Neural crest cell (in vitro differentiated cells): Measurements from ENCODE around the gene KRTAP10-4. TPM values are rescaled to one million over a fixed set of nuclear protein-coding genes. Genes with fewer than 3 reads are reported as not detected.
A peak's percentile ranks its signal among the peaks of the same experiment; 100 is the strongest.

Experiments
- DNase-seq: peaks from one replicate; pipeline ENCODE4 v3.0.0; 2021; ENCODE audit warnings: low read depth, mixed read lengths, low spot score
- H3K27ac Mint-ChIP-seq: one replicate; pipeline ENCODE4 v1.8.0; 2021; ENCODE audit warnings: mild to moderate bottlenecking, mixed read lengths; ENCODE audit not compliant: unreplicated experiment
- H3K27me3 Mint-ChIP-seq: 2 replicates; pipeline ENCODE4 v1.8.0; 2021; ENCODE audit warnings: low read depth, mild to moderate bottlenecking, mixed read lengths
- H3K36me3 Mint-ChIP-seq: 2 replicates; pipeline ENCODE4 v1.8.0; 2021; ENCODE audit warnings: low read depth, mild to moderate bottlenecking, mixed read lengths
- H3K4me1 Mint-ChIP-seq: 2 replicates; pipeline ENCODE4 v1.8.0; 2021; ENCODE audit warnings: mixed read lengths
- H3K4me3 Mint-ChIP-seq: one replicate; pipeline ENCODE4 v1.8.0; 2021; ENCODE audit warnings: mild to moderate bottlenecking, mixed read lengths
- H3K9me3 Mint-ChIP-seq: 2 replicates; pipeline ENCODE4 v1.8.0; 2021; ENCODE audit warnings: mixed read lengths
- CTCF ChIP-seq: fragments of 200-600 bp; sonication (generic); conservative IDR thresholded peaks from 2 replicates; pipeline ENCODE4 v1.5.0; 2021; ENCODE audit warnings: antibody characterized with exemption, mild to moderate bottlenecking
- total RNA-seq: library from RNA; stranded (reverse); gene quantifications from 2 replicates; pipeline ENCODE4 v1.2.1, GENCODE V29; 2021

KRTAP10-4 gene
- total RNA-seq, 1 donor from 2014 or later = not detected

GRCh38 chr21:44572959-44573583 lies 458 bp upstream of the KRTAP10-4 start:
- H3K4me3 Mint-ChIP-seq = no peak overlapping the region

GRCh38 chr21:44574457-44575306 lies 1.2 kb downstream of the KRTAP10-4 start:
- Mint-ChIP-seq H3K36me3 (peaks cover 11% of the 10 kb centered on the region), H3K27ac (no peak overlapping the region), H3K4me1 (no peaks in the 10 kb centered on the region), H3K4me3 (no peak overlapping the region), H3K9me3 (peaks cover 13% of the 10 kb centered on the region), H3K27me3 (peaks cover 2% of the 10 kb centered on the region)
- DNase-seq = no peak
- no peak for TF ChIP-seq CTCF

More at GRCh38 chr21:44572959-44573583, 458 bp upstream of the KRTAP10-4 start:
- peaks cover 8% of the 10 kb centered on the region for H3K36me3 Mint-ChIP-seq
- TF ChIP-seq CTCF = no peak
- no peaks in the 10 kb centered on the region for H3K4me1 Mint-ChIP-seq
- DNase-seq = no peak
- peaks cover 2% of the 10 kb centered on the region for H3K27me3 Mint-ChIP-seq
- peaks cover 11% of the 10 kb centered on the region for H3K9me3 Mint-ChIP-seq
- H3K27ac Mint-ChIP-seq = peak overlapping the region; percentile 43

GRCh38 chr21:44575307-44576024 lies 1.9 kb downstream of the KRTAP10-4 start:
- Mint-ChIP-seq H3K4me1 (no peaks in the 10 kb centered on the region), H3K27me3 (peaks cover 2% of the 10 kb centered on the region), H3K36me3 (peaks cover 10% of the 10 kb centered on the region), H3K4me3 (no peak overlapping the region), H3K9me3 (peaks cover 11% of the 10 kb centered on the region), H3K27ac (no peak overlapping the region)
- TF ChIP-seq CTCF = no peak
- DNase-seq = no peak

GRCh38 chr21:44576025-44576420 lies 2.5 kb downstream of the KRTAP10-4 start:
- peaks cover 11% of the 10 kb centered on the region for H3K9me3 Mint-ChIP-seq
- no peaks in the 10 kb centered on the region for H3K4me1 Mint-ChIP-seq
- no peak for DNase-seq
- H3K27ac Mint-ChIP-seq = no peak overlapping the region
- no peak for TF ChIP-seq CTCF
- H3K27me3 Mint-ChIP-seq = peaks cover 2% of the 10 kb centered on the region
- H3K36me3 Mint-ChIP-seq = peaks cover 8% of the 10 kb centered on the region
- no peak overlapping the region for H3K4me3 Mint-ChIP-seq

GRCh38 chr21:44578371-44579055 lies 5.0 kb downstream of the KRTAP10-4 start:
- H3K4me1 Mint-ChIP-seq = peaks cover 6% of the 10 kb centered on the region
- no peak for TF ChIP-seq CTCF
- H3K27me3 Mint-ChIP-seq = peaks cover 9% of the 10 kb centered on the region
- H3K9me3 Mint-ChIP-seq = peaks cover 12% of the 10 kb centered on the region
- H3K4me3 Mint-ChIP-seq = no peak overlapping the region
- H3K36me3 Mint-ChIP-seq = peaks cover 17% of the 10 kb centered on the region
- H3K27ac Mint-ChIP-seq = no peak overlapping the region
- no peak for DNase-seq
